ENCODE results near the gene SUMF1. TPM values are rescaled to one million over a fixed set of nuclear protein-coding genes. Genes with fewer than 3 reads are reported as not detected.

The SUMF1 gene
- total RNA-seq, 4 donors from 2014 or later, result 39.6 to 51.3 (median 47.0) TPM

- Histone ChIP-seq H3K9me3 (no peaks in the 10 kb centered on the region), H3K4me1 (no peaks in the 10 kb centered on the region), H3K27ac (no peak overlapping the region), H3K36me3 (peaks cover 0 to 29% of the 10 kb centered on the region in 2 donors), H3K4me3 (no peak overlapping the region), H3K27me3 (no peaks in the 10 kb centered on the region)
- WGBS, 2 donors (ENCODE audit: low coverage in 1 of 2), result 67 to 78% methylated on average over 3 to 4 of the region's 4 CpGs
- no peak for ATAC-seq
- TF ChIP-seq POLR2AphosphoS5 (IDR thresholded peaks at IDR 0.05) (no peak), POLR2A (IDR thresholded peaks at IDR 0.05) (no peak), CTCF (IDR thresholded peaks at IDR 0.05) (no peak), EP300 (IDR thresholded peaks at IDR 0.05) (no peak)
Measured at GRCh38 chr3:4398120-4398940, 68.7 kb downstream of the SUMF1 start.

GRCh38 chr3:4397466-4397865 lies 69.6 kb downstream of the SUMF1 start:
- 58 to 75% methylated on average over 1 of the region's 1 CpG for WGBS, 2 donors (ENCODE audit: low coverage in 1 of 2)
- ATAC-seq, result no peak
- peaks cover 0 to 20% of the 10 kb centered on the region in 2 donors for H3K36me3 ChIP-seq
- H3K27me3 ChIP-seq, result no peaks in the 10 kb centered on the region
- H3K4me1 ChIP-seq, result no peaks in the 10 kb centered on the region
- H3K9me3 ChIP-seq, result no peaks in the 10 kb centered on the region
- H3K4me3 ChIP-seq, result no peak overlapping the region
- no peak overlapping the region for H3K27ac ChIP-seq
- no peak for TF ChIP-seq POLR2AphosphoS5 (IDR thresholded peaks at IDR 0.05)
- no peak for TF ChIP-seq CTCF (IDR thresholded peaks at IDR 0.05)
- no peak for TF ChIP-seq POLR2A (IDR thresholded peaks at IDR 0.05)
- TF ChIP-seq EP300 (IDR thresholded peaks at IDR 0.05), result no peak

- H3K9me3 ChIP-seq, result no peaks in the 10 kb centered on the region
- no peaks in the 10 kb centered on the region for H3K4me1 ChIP-seq
- 67% methylated on average over 1 of the region's 1 CpG; no CpG with 5 or more reads in 1 of the 2 donors for WGBS, 2 donors (ENCODE audit: low coverage in 1 of 2)
- TF ChIP-seq POLR2A (IDR thresholded peaks at IDR 0.05) (no peak), CTCF (IDR thresholded peaks at IDR 0.05) (no peak), POLR2AphosphoS5 (IDR thresholded peaks at IDR 0.05) (no peak), EP300 (IDR thresholded peaks at IDR 0.05) (no peak)
- no peak for ATAC-seq
- no peaks in the 10 kb centered on the region for H3K27me3 ChIP-seq
- peaks cover 0 to 11% of the 10 kb centered on the region in 2 donors for H3K36me3 ChIP-seq
- H3K27ac ChIP-seq, result no peak overlapping the region
- H3K4me3 ChIP-seq, result no peak overlapping the region
Measured at GRCh38 chr3:4396542-4396941, 70.5 kb downstream of the SUMF1 start.

- TF ChIP-seq EP300 (IDR thresholded peaks at IDR 0.05) (no peak), POLR2AphosphoS5 (IDR thresholded peaks at IDR 0.05) (no peak), CTCF (IDR thresholded peaks at IDR 0.05) (no peak), POLR2A (IDR thresholded peaks at IDR 0.05) (no peak)
- 87% methylated on average over 5 of the region's 5 CpGs; no CpG with 5 or more reads in 1 of the 2 donors for WGBS, 2 donors (ENCODE audit: low coverage in 1 of 2)
- Histone ChIP-seq H3K27ac (no peak overlapping the region), H3K27me3 (no peaks in the 10 kb centered on the region), H3K36me3 (peaks cover 0 to 5% of the 10 kb centered on the region in 2 donors), H3K4me1 (no peaks in the 10 kb centered on the region), H3K9me3 (no peaks in the 10 kb centered on the region), H3K4me3 (no peak overlapping the region)
- ATAC-seq, result no peak
Measured at GRCh38 chr3:4396006-4396405, 71.1 kb downstream of the SUMF1 start.

GRCh38 chr3:4395448-4395847 lies 71.6 kb downstream of the SUMF1 start:
- no peak for TF ChIP-seq EP300 (IDR thresholded peaks at IDR 0.05)
- TF ChIP-seq CTCF (IDR thresholded peaks at IDR 0.05), result no peak
- no peak for TF ChIP-seq POLR2AphosphoS5 (IDR thresholded peaks at IDR 0.05)
- TF ChIP-seq POLR2A (IDR thresholded peaks at IDR 0.05), result no peak
- Histone ChIP-seq H3K27me3 (no peaks in the 10 kb centered on the region), H3K9me3 (no peaks in the 10 kb centered on the region), H3K36me3 (peaks cover 0 to 4% of the 10 kb centered on the region in 2 donors), H3K4me1 (no peaks in the 10 kb centered on the region), H3K27ac (no peak overlapping the region), H3K4me3 (no peak overlapping the region)
- ATAC-seq, result no peak
- 85 to 91% methylated on average over 6 of the region's 6 CpGs for WGBS, 2 donors (ENCODE audit: low coverage in 1 of 2)
